Measurements from ENCODE around the gene DUSP23. TPM values are rescaled to one million over a fixed set of nuclear protein-coding genes. Genes with fewer than 3 reads are reported as not detected.

Gene DUSP23
- total RNA-seq, 1 donor from 2014 or later = 15.0 TPM

GRCh38 chr1:159802111-159802510 lies 21.3 kb downstream of the DUSP23 start, which contains the start of gene FCRL6:
TSS of gene FCRL6 (plus strand) at chr1:159802360. CDS start at chr1:159802425, 65 bp downstream.
- TF ChIP-seq, protein P1, sequence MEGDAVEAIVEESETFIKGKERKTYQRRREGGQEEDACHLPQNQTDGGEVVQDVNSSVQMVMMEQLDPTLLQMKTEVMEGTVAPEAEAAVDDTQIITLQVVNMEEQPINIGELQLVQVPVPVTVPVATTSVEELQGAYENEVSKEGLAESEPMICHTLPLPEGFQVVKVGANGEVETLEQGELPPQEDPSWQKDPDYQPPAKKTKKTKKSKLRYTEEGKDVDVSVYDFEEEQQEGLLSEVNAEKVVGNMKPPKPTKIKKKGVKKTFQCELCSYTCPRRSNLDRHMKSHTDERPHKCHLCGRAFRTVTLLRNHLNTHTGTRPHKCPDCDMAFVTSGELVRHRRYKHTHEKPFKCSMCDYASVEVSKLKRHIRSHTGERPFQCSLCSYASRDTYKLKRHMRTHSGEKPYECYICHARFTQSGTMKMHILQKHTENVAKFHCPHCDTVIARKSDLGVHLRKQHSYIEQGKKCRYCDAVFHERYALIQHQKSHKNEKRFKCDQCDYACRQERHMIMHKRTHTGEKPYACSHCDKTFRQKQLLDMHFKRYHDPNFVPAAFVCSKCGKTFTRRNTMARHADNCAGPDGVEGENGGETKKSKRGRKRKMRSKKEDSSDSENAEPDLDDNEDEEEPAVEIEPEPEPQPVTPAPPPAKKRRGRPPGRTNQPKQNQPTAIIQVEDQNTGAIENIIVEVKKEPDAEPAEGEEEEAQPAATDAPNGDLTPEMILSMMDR (IDR thresholded peaks at IDR 0.05; ENCODE audit: borderline replicate concordance) = no peak
- H3K4me1 ChIP-seq = peaks cover 14% of the 10 kb centered on the region

DNA sequence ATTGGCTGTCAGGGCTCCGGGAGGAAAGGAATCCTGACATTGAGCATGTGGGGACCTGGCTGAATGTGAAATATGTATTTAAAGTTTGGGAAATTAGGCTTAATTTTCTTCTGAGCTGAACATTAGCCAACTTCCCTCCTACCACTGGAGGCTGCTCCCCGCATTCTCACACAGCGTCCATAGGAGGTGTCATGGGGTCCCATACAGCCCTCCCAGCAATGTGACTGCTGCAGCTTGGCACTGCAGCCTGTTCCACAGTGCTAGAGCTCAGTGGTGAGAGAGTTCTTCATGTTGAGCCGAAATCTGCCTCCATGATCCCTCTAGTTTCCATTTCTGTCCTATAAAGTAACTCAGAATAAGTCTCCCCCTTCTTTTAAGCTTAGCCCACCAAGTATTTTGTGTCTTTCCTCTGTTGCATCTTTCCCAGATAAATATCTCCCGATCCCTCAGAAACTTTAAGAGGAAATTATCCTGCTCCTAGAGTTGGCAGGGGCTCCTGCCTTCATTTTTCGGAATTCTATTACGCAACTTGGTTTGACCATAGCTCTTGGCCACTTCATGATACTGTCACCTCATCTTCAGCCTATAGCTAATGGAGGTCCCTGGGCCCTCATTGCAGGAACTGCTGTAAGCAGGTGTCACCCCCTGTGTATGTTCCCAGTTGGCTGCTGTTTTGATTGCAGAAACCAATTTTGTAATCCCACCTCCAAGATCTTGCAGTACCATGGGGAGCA lies 23.4 kb downstream of the DUSP23 start:
- Histone ChIP-seq H3K9me3 (replicated peaks) (no peaks in the 10 kb centered on the region), H3K4me3 (no peak overlapping the region), H3K4me1 (peaks cover 14% of the 10 kb centered on the region), H3K27me3 (ENCODE audit: low read depth) (peaks cover 4% of the 10 kb centered on the region), H3K36me3 (no peaks in the 10 kb centered on the region), H3K27ac (replicated peaks) (no peak overlapping the region)
- intact Hi-C loops (cut with micrococcal nuclease) = no loop called here
- DNase-seq = no peak
- TF ChIP-seq, protein P1 (IDR thresholded peaks at IDR 0.05; ENCODE audit: borderline replicate concordance) = no peak

More at GRCh38 chr1:159802111-159802510, 21.3 kb downstream of the DUSP23 start, which contains the start of gene FCRL6:
- Histone ChIP-seq H3K36me3 (no peaks in the 10 kb centered on the region), H3K27me3 (ENCODE audit: low read depth) (peaks cover 10% of the 10 kb centered on the region), H3K9me3 (replicated peaks) (no peaks in the 10 kb centered on the region), H3K27ac (replicated peaks) (no peak within 1 kb of the TSS), H3K4me3 (no peak within 1 kb of the TSS)
- intact Hi-C loops (cut with micrococcal nuclease) = no loop called here
- DNase-seq = no peak

DNA sequence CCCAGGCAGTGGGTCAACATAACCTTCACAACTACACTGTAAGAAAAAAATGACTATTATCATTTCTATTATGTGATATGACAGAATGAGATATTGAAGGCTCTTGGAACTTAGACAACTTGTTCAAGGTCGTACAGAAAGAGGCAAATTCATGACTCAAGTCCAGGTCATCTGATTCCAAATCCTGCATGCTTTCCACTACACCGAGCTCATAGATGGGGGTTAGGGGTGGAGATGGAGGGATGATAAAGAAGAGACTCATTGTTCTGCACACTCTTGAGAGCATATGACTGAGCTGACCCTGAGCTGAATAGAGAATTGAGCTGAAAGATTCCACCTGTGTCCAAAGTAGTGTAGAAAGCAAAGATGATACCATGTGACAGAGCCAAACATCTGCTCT lies 24.2 kb downstream of the DUSP23 start:
- DNase-seq = no peak
- Histone ChIP-seq H3K4me1 (peaks cover 14% of the 10 kb centered on the region), H3K27me3 (ENCODE audit: low read depth) (peaks cover 4% of the 10 kb centered on the region), H3K9me3 (replicated peaks) (no peaks in the 10 kb centered on the region), H3K36me3 (no peaks in the 10 kb centered on the region), H3K4me3 (no peak overlapping the region), H3K27ac (replicated peaks) (no peak overlapping the region)
- intact Hi-C loops (cut with micrococcal nuclease) = no loop called here
- TF ChIP-seq, protein P1 (IDR thresholded peaks at IDR 0.05; ENCODE audit: borderline replicate concordance) = no peak

DNA sequence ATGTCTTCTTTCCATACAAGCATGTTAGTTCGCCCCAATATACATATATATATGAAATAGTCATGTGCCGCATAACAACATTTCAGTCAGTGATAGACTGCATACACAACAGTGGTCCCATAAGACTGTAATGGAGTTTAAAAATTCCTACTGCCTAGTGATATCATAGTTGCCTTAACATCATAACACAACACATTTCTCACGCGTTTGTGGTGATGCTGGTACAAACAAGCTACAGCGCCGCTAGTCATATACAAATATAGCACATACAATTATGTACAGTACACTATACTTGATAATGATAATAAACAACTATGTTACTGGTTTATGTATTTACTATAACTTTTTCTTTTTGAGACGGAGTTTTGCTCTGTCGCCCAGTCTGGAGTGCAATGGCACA lies 35.2 kb downstream of the DUSP23 start:
- intact Hi-C loops (cut with micrococcal nuclease) = no loop called here
- TF ChIP-seq, protein P1 (IDR thresholded peaks at IDR 0.05; ENCODE audit: borderline replicate concordance) = no peak
- Histone ChIP-seq H3K27me3 (ENCODE audit: low read depth) (peaks cover 1% of the 10 kb centered on the region), H3K4me3 (no peak overlapping the region), H3K9me3 (replicated peaks) (no peaks in the 10 kb centered on the region), H3K27ac (replicated peaks) (no peak overlapping the region), H3K4me1 (no peaks in the 10 kb centered on the region), H3K36me3 (no peaks in the 10 kb centered on the region)
- DNase-seq = no peak

DNA sequence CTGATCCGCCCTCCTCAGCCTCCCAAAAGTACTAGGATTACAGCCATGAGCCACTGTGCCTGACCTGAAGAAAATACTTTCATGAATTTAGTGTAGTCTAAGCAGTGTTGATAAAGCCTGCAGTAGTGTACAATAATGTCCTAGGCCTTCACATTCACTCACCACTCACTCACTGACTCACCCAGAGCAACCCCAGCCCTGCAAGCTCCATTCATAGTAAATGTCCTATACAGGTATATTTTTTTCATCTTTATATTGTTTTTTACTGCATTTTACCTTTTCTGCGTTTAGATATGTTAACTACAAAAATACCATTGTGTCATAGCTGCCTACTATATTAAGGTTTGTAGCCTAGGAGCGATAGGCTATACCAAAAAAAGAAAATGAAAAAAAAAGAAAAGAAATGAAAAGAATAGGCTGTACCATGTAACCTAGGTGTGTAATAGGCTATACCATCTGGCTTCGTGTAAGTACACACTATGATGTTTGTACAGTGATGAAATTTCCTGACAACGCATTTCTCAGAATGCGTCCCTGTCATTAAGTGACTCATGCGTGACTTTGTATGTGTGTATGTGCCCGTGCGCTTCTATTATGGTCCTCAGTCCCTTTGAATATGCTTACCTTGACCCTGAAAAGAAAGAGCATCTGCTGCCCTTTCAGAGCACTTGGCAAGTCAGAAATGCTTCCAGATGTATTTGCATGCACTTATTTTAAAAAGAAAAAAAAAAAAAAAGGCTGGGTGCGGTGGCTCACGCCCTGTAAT lies 36.7 kb downstream of the DUSP23 start:
- Histone ChIP-seq H3K4me3 (no peak overlapping the region), H3K4me1 (no peaks in the 10 kb centered on the region), H3K9me3 (replicated peaks) (no peaks in the 10 kb centered on the region), H3K27ac (replicated peaks) (no peak overlapping the region), H3K36me3 (no peaks in the 10 kb centered on the region), H3K27me3 (ENCODE audit: low read depth) (peaks cover 17% of the 10 kb centered on the region)
- TF ChIP-seq, protein P1 (IDR thresholded peaks at IDR 0.05; ENCODE audit: borderline replicate concordance) = no peak
- intact Hi-C loops (cut with micrococcal nuclease) = no loop called here
- DNase-seq = no peak
